Natural killer cell (primary cell): ENCODE data around the gene INPP4B. TPM values are rescaled to one million over a fixed set of nuclear protein-coding genes. Genes with fewer than 3 reads are reported as not detected.

Source experiments
- ATAC-seq, 3 donors: fragments of 150-1000 bp in 2 of 3; fragments of 200-7000 bp in 1 of 3; cut with Tn5 transposase; 1 replicate in 1 of 3; 2 replicates in 2 of 3; pipeline ENCODE4 v1.10.0; 2021; ENCODE audit warnings: mild to moderate bottlenecking in 2 of 3, moderate library complexity in 2 of 3
- DNase-seq, 2 donors: peaks; one replicate each; pipeline versions ENCODE4 v3.0.0 to v3.0.0-alpha.2; 2013 to 2021; ENCODE audit warnings: mixed read lengths in 1 of 2
- H3K27ac ChIP-seq: one replicate; pipeline ENCODE4 v1.5.1; 2013; ENCODE audit warnings: mild to moderate bottlenecking, low read length
- H3K27me3 ChIP-seq: one replicate; pipeline ENCODE4 v1.6.1; 2013; ENCODE audit warnings: low read length; ENCODE audit not compliant: control insufficient read depth, insufficient read depth
- H3K36me3 ChIP-seq: one replicate; pipeline ENCODE4 v1.6.1; 2013; ENCODE audit warnings: low read length; ENCODE audit not compliant: control insufficient read depth, insufficient read depth
- H3K4me1 ChIP-seq: one replicate; pipeline ENCODE4 v1.6.1; 2013; ENCODE audit warnings: low read length; ENCODE audit not compliant: control insufficient read depth, insufficient read depth
- H3K4me3 ChIP-seq: one replicate; pipeline ENCODE4 v1.5.1; 2013; ENCODE audit warnings: low read length
- H3K9me3 ChIP-seq: one replicate; pipeline ENCODE4 v1.6.1; 2013; ENCODE audit warnings: low read length; ENCODE audit not compliant: control insufficient read depth, insufficient read depth
- H3K27ac Mint-ChIP-seq, 2 donors: one replicate each; pipeline ENCODE4 v1.8.0; 2022; ENCODE audit warnings: mild to moderate bottlenecking in 2 of 2, mixed read lengths in 2 of 2, moderate library complexity in 1 of 2
- H3K27me3 Mint-ChIP-seq, 2 donors: one replicate each; pipeline ENCODE4 v1.8.0; 2022; ENCODE audit warnings: low read depth in 2 of 2, mixed read lengths in 2 of 2
- H3K36me3 Mint-ChIP-seq: one replicate; pipeline ENCODE4 v1.8.0; 2022; ENCODE audit warnings: mixed read lengths
- H3K4me1 Mint-ChIP-seq, 2 donors: one replicate each; pipeline ENCODE4 v1.8.0; 2022; ENCODE audit warnings: mixed read lengths in 2 of 2
- H3K4me3 Mint-ChIP-seq: one replicate; pipeline ENCODE4 v1.8.0; 2022; ENCODE audit warnings: mild to moderate bottlenecking, moderate library complexity, mixed read lengths
- H3K9me3 Mint-ChIP-seq, 2 donors: one replicate each; pipeline ENCODE4 v1.8.0; 2022; ENCODE audit warnings: mixed read lengths in 2 of 2
- WGBS: methylation state at CpG from one replicate; pipeline ENCODE4 v1.1.7; 2013; ENCODE audit warnings: missing lambda C conversion rate; ENCODE audit not compliant: insufficient coverage; 5-methylcytosine and 5-hydroxymethylcytosine counted together
- intact Hi-C: fragments of 100-400 bp; cut with micrococcal nuclease; formaldehyde crosslinking; loops from one replicate; pipeline ENCODE4 v1.14.2; 2022
- total RNA-seq, 4 donors: library from RNA; stranded (reverse); fragments of 120-200 nt in 1 of 4; gene quantifications; one replicate each; pipeline versions ENCODE4 v1.2.3 to v1.2.4, GENCODE V29; 2013 to 2022
- TF ChIP-seq, protein P1 (sequence below): fragments of 200-600 bp; IDR thresholded peaks from one replicate; pipeline ENCODE4 v1.8.0; 2022; ENCODE audit warnings: antibody characterized with exemption

INPP4B gene
- total RNA-seq, 3 donors from 2014 or later (not counting 1 experiment from before 2014, with no cell fraction given), result 2.4 to 6.2 (median 4.5) TPM

DNA sequence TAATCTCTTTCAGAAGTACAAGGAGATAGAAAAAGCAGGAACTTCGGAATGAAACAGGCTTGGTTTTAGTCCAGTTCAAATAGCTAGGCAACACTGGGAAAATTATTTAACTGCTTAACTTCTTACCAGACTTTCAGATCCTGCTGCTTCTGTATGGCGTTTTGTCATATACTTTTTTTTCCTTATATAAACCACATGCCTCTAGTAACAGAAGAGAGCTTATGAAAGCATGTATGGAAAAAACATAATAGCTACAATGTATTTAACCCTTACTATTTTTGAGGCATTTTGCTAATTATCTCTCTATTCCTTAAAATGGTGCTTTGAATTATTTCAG lies 439.6 kb downstream of the INPP4B start:
- Histone ChIP-seq H3K9me3 (no peaks in the 10 kb centered on the region), H3K4me3 (no peak overlapping the region), H3K36me3 (no peaks in the 10 kb centered on the region), H3K4me1 (peaks cover 22% of the 10 kb centered on the region), H3K27ac (no peak overlapping the region), H3K27me3 (no peaks in the 10 kb centered on the region)
- H3K9me3 Mint-ChIP-seq, result no peaks in the 10 kb centered on the region
- ATAC-seq (no peak), DNase-seq (peak in 1 of 2 donors; percentile 29)
- H3K4me1 Mint-ChIP-seq, result peaks cover 28 to 29% of the 10 kb centered on the region in 2 donors
- H3K27me3 Mint-ChIP-seq, result peaks cover 0 to 3% of the 10 kb centered on the region in 2 donors
- TF ChIP-seq, protein P1, sequence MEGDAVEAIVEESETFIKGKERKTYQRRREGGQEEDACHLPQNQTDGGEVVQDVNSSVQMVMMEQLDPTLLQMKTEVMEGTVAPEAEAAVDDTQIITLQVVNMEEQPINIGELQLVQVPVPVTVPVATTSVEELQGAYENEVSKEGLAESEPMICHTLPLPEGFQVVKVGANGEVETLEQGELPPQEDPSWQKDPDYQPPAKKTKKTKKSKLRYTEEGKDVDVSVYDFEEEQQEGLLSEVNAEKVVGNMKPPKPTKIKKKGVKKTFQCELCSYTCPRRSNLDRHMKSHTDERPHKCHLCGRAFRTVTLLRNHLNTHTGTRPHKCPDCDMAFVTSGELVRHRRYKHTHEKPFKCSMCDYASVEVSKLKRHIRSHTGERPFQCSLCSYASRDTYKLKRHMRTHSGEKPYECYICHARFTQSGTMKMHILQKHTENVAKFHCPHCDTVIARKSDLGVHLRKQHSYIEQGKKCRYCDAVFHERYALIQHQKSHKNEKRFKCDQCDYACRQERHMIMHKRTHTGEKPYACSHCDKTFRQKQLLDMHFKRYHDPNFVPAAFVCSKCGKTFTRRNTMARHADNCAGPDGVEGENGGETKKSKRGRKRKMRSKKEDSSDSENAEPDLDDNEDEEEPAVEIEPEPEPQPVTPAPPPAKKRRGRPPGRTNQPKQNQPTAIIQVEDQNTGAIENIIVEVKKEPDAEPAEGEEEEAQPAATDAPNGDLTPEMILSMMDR, result no peak
- intact Hi-C loops, result no loop called here
- no peak overlapping the region for H3K27ac Mint-ChIP-seq
- peak overlapping the region; percentile 89 for H3K4me3 Mint-ChIP-seq
- WGBS, result 63% methylated on average over 1 of the region's 2 CpGs
- no peaks in the 10 kb centered on the region for H3K36me3 Mint-ChIP-seq

DNA sequence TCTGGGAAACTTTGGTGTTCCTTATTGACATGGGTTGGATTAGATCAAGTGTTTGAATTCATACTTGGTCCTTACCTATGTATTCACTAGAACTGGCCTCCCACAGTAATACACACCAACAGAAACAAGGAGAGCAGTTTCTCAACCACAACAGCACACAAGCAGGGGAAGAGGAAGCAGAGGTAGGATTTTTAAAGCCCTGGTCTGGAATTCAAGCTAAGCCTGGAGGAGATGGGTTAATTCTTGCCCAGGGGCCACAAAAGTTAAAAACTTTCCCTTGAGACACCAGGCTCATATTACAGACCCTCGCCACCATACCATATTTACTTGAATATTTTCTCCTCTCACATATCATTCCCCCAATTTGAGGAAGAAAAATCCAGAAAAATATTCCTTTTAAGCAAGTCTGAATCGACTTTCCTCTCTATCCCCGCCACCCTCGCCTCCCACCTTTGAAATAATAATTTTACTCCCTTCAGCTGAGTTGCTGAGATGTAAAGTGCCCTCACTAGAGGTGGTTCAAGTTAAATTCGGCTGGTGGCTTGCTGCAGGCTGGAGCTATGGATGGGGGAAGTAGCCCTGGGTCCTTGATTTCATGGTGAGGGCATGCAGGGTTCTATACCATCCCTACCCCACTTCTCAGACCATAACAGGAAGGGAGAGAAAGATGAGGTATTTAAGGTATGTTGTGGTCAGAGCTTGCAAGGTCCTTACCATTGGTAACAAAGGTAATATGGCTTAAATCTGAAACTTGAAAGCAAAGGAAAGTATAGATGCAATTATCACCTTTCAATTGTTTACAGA lies 440.2 kb downstream of the INPP4B start:
- H3K27ac ChIP-seq, result peak overlapping the region; percentile 53
- DNase-seq (peak in 1 of 2 donors; percentile 47), ATAC-seq (peak in 2 of 3 donors; percentile 7 to 30)
- Mint-ChIP-seq H3K4me1 (peaks cover 28 to 29% of the 10 kb centered on the region in 2 donors), H3K27me3 (peaks cover 0 to 3% of the 10 kb centered on the region in 2 donors), H3K36me3 (no peaks in the 10 kb centered on the region), H3K9me3 (no peaks in the 10 kb centered on the region), H3K27ac (peak overlapping the region in 1 of 2 donors; percentile 84), H3K4me3 (peak overlapping the region; percentile 89)
- H3K36me3 ChIP-seq, result no peaks in the 10 kb centered on the region
- intact Hi-C loops, result no loop called here
- H3K9me3 ChIP-seq, result no peaks in the 10 kb centered on the region
- TF ChIP-seq, protein P1, result no peak
- 31% methylated on average over 2 of the region's 5 CpGs for WGBS
- peaks cover 22% of the 10 kb centered on the region for H3K4me1 ChIP-seq
- no peaks in the 10 kb centered on the region for H3K27me3 ChIP-seq
- peak overlapping the region; percentile 59 for H3K4me3 ChIP-seq

DNA sequence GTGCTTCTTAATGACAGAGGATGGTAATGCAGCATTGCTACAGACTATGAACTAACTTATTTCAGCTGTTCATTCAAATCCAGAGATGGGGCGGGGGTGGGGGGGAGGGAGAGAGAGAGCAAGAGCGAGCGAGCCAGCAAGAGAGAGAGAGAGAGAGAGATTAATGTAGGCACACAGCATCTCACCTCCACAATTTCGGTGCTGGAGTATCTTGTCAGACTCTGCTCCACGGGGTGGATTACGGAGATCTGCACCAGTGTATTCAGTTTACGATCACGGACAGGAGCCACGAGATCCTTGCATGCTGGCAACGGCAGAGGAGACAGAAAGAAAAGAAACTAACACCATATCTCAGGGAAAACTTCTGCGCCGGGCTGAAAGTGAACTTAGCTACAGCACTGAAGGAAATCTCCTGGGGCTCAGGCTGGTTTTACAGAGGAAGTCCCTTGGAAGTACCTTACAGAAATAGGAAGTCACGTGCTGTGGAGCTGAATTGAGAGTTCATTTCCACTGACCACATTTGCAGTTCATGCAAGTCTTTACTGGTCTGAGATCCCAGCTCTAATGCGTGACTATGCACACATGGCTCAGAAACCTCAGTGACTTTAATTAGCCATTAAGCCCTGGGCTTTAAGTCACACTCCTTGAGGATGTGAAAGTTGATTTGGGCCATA lies 440.9 kb downstream of the INPP4B start:
- intact Hi-C loops, result no loop called here
- H3K9me3 Mint-ChIP-seq, result no peaks in the 10 kb centered on the region
- Histone ChIP-seq H3K27ac (peak overlapping the region; percentile 53), H3K4me3 (peak overlapping the region; percentile 59), H3K4me1 (peaks cover 22% of the 10 kb centered on the region), H3K36me3 (no peaks in the 10 kb centered on the region), H3K27me3 (no peaks in the 10 kb centered on the region), H3K9me3 (no peaks in the 10 kb centered on the region)
- ATAC-seq (peak; percentile 31 to 70 (median 64)), DNase-seq (peak; percentile 17 to 78)
- under 1% methylated on average over 11 of the region's 14 CpGs for WGBS
- TF ChIP-seq, protein P1, result no peak
- H3K27ac Mint-ChIP-seq, result peak overlapping the region in 1 of 2 donors; percentile 84
- peaks cover 28 to 29% of the 10 kb centered on the region in 2 donors for H3K4me1 Mint-ChIP-seq
- no peaks in the 10 kb centered on the region for H3K36me3 Mint-ChIP-seq
- H3K4me3 Mint-ChIP-seq, result peak overlapping the region; percentile 89
- H3K27me3 Mint-ChIP-seq, result peaks cover 0 to 3% of the 10 kb centered on the region in 2 donors
